ENCODE data around the gene KIAA0232.

Gene KIAA0232

GRCh38 chr4:6896035-6896434 is 113.5 kb downstream of the KIAA0232 start:
- peaks cover 0 to 9% (median 1%) of the 10 kb centered on the region in 4 donors for H3K4me1 ChIP-seq
- H3K27me3 ChIP-seq, result peaks cover 0 to 2% of the 10 kb centered on the region in 2 donors
- DNase-seq, result no peak
- H3K9me3 ChIP-seq, result no peaks in the 10 kb centered on the region
- no peaks in the 10 kb centered on the region for H3K36me3 ChIP-seq
- H3K27ac ChIP-seq, result no peak overlapping the region
- no peak overlapping the region for H3K4me3 ChIP-seq
- intact Hi-C loops (cut with DNase I; ENCODE audit: low total_unique reads), result no loop called here
- no peak for TF ChIP-seq CTCF (IDR thresholded peaks at IDR 0.05)

DNA sequence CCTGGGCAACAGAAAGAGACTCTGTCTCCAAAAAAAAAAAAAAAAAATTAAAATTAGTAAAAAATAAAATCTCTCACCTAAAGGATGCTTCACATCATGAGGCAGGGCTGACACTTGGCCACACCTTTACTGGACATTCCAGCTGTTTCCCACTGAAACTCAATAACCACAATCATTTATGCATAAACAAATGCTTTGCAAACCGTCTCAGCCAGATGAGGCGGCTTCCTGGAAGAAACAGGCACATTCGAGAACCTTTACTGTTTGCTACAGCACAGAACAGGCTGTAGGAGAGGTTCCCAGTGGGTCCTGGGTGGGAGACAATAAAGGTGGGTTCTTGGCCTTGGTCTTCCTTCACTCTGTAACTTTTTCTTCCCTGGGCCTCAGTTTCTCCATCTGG is 116.2 kb downstream of the KIAA0232 start:
- no peaks in the 10 kb centered on the region for H3K9me3 ChIP-seq
- no peak overlapping the region for H3K27ac ChIP-seq
- H3K4me1 ChIP-seq, result peaks cover 0 to 2% (median 0%) of the 10 kb centered on the region in 4 donors
- H3K36me3 ChIP-seq, result no peaks in the 10 kb centered on the region
- intact Hi-C loops (cut with DNase I; ENCODE audit: low total_unique reads), result no loop called here
- H3K4me3 ChIP-seq, result no peak overlapping the region
- no peak for DNase-seq
- no peak for TF ChIP-seq CTCF (IDR thresholded peaks at IDR 0.05)
- H3K27me3 ChIP-seq, result peaks cover 0 to 17% of the 10 kb centered on the region in 2 donors

DNA sequence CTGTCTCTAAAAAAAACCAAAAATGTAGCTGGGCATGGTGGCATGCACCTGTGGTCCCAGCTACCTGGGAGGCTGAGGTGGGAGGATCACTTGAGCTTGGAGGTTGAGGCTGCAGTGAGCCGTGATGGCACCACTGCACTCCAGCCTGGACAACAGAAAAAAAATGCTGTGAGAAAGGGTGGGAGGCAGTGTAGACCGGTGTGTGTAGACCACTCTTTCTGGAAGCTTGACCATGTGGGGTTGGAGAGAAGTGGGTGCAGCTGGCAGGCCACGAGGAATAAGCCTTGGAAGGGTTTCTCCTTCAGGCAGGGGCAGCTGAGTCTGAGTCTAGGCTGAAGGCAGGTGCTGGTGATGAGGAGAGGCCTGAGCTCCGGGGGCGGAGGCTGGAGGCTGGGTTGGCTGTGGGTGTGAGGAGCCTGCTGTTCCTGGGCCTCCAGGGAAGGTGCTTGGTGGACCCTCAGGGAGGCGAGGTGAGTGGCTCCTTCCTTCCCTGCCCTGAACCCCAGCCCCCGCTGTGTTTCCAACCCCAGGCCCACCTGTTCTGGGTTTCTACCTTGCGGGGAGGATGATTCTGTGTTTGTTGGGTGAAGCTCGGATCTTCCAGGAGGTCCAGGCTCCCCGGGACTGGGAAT is 117.8 kb downstream of the KIAA0232 start:
- peaks cover 0 to 17% of the 10 kb centered on the region in 2 donors for H3K27me3 ChIP-seq
- no peak overlapping the region for H3K27ac ChIP-seq
- TF ChIP-seq CTCF (IDR thresholded peaks at IDR 0.05), result no peak
- H3K36me3 ChIP-seq, result no peaks in the 10 kb centered on the region
- peaks cover 0 to 2% (median 0%) of the 10 kb centered on the region in 4 donors for H3K4me1 ChIP-seq
- intact Hi-C loops (cut with DNase I; ENCODE audit: low total_unique reads), result no loop called here
- H3K4me3 ChIP-seq, result no peak overlapping the region
- no peaks in the 10 kb centered on the region for H3K9me3 ChIP-seq
- no peak for DNase-seq

GRCh38 chr4:6900956-6901355 is 118.4 kb downstream of the KIAA0232 start:
- no peak for TF ChIP-seq CTCF (IDR thresholded peaks at IDR 0.05)
- Histone ChIP-seq H3K27me3 (peaks cover 0 to 19% of the 10 kb centered on the region in 2 donors), H3K4me1 (peaks cover 0 to 2% (median 0%) of the 10 kb centered on the region in 4 donors), H3K4me3 (no peak overlapping the region), H3K9me3 (no peaks in the 10 kb centered on the region), H3K36me3 (no peaks in the 10 kb centered on the region), H3K27ac (no peak overlapping the region)
- intact Hi-C loops (cut with DNase I; ENCODE audit: low total_unique reads), result no loop called here
- no peak for DNase-seq

GRCh38 chr4:6901669-6902317 is 119.3 kb downstream of the KIAA0232 start:
- Histone ChIP-seq H3K27ac (no peak overlapping the region), H3K36me3 (no peaks in the 10 kb centered on the region), H3K9me3 (no peaks in the 10 kb centered on the region), H3K4me3 (no peak overlapping the region), H3K27me3 (peaks cover 0 to 27% of the 10 kb centered on the region in 2 donors), H3K4me1 (peaks cover 0 to 2% (median 0%) of the 10 kb centered on the region in 4 donors)
- intact Hi-C loops (cut with DNase I; ENCODE audit: low total_unique reads), result no loop called here
- DNase-seq, result no peak
- no peak for TF ChIP-seq CTCF (IDR thresholded peaks at IDR 0.05)

Measured in tibial artery (tissue), 4 donors.